Measurements from ENCODE around the gene CPED1. TPM values are rescaled to one million over a fixed set of nuclear protein-coding genes. Genes with fewer than 3 reads are reported as not detected.

Gene CPED1
- total and polyA plus RNA-seq, 2 experiments from 2014 or later = 0.17 to 0.47 TPM

GRCh38 chr7:120973849-120974248, 14.7 kb upstream of the CPED1 start:
- Mint-ChIP-seq H3K27me3 (ENCODE audit: insufficient read depth, low read depth, poor library complexity) (no peaks in the 10 kb centered on the region), H3K9me3 (no peaks in the 10 kb centered on the region), H3K27ac (no peak overlapping the region), H3K36me3 (ENCODE audit: low read depth) (peaks cover 32% of the 10 kb centered on the region), H3K4me1 (no peaks in the 10 kb centered on the region), H3K4me3 (no peak overlapping the region)
- Histone ChIP-seq H3K27me3 (ENCODE audit: insufficient read depth) (no peaks in the 10 kb centered on the region), H3K79me2 (replicated peaks; ENCODE audit: insufficient read depth) (no peaks in the 10 kb centered on the region), H4K20me1 (replicated peaks; ENCODE audit: insufficient read depth) (0 out of 2 replicates have a peak, but pooled peaks cover 2% of the 10 kb centered on the region), H3K4me2 (no peak overlapping the region), H3K4me1 (ENCODE audit: insufficient read depth) (no peaks in the 10 kb centered on the region), H3K9me2 (ENCODE audit: insufficient read depth) (no peaks in the 10 kb centered on the region), H3K36me3 (ENCODE audit: insufficient read depth) (peaks cover 41% of the 10 kb centered on the region), H3K27ac (ENCODE audit: low read depth) (no peak overlapping the region), H2AFZ (no peak overlapping the region), H3F3A (replicated peaks; ENCODE audit: low read depth) (no peaks in the 10 kb centered on the region), H3K4me3 (no peak overlapping the region)
- ATAC-seq = no peak
- TF ChIP-seq ZNF462 (CRISPR knock-in tag; IDR thresholded peaks at IDR 0.05) (no peak), NANOG (IDR thresholded peaks at IDR 0.05; ENCODE audit: borderline replicate concordance) (no peak)
- DNase-seq (ENCODE audit: low spot score) = no peak

GRCh38 chr7:120979765-120980499, 8.6 kb upstream of the CPED1 start:
- H3K36me3 Mint-ChIP-seq (ENCODE audit: low read depth) = peaks cover 4% of the 10 kb centered on the region; the same call in 1 of the 3 replicates
- Histone ChIP-seq H3F3A (replicated peaks; ENCODE audit: low read depth) (no peaks in the 10 kb centered on the region), H3K36me3 (ENCODE audit: insufficient read depth) (peaks cover 4% of the 10 kb centered on the region), H3K79me2 (replicated peaks; ENCODE audit: insufficient read depth) (no peaks in the 10 kb centered on the region), H3K4me1 (ENCODE audit: insufficient read depth) (no peaks in the 10 kb centered on the region), H3K4me3 (no peak overlapping the region), H3K4me2 (no peak overlapping the region), H2AFZ (no peak overlapping the region), H3K9me2 (ENCODE audit: insufficient read depth) (no peaks in the 10 kb centered on the region), H3K27ac (ENCODE audit: low read depth) (no peak overlapping the region), H3K27me3 (ENCODE audit: insufficient read depth) (no peaks in the 10 kb centered on the region), H4K20me1 (replicated peaks; ENCODE audit: insufficient read depth) (0 out of 2 replicates have a peak, but pooled peaks cover 2% of the 10 kb centered on the region)
- H3K27ac Mint-ChIP-seq = no peak overlapping the region
- no peaks in the 10 kb centered on the region; the same call in 2 of the 3 replicates for H3K9me3 Mint-ChIP-seq
- ATAC-seq = no peak
- DNase-seq (ENCODE audit: low spot score) = peak; percentile 27
- H3K4me3 Mint-ChIP-seq = no peak overlapping the region
- H3K27me3 Mint-ChIP-seq (ENCODE audit: insufficient read depth, low read depth, poor library complexity) = no peaks in the 10 kb centered on the region
- peaks cover 4% of the 10 kb centered on the region; the same call in 1 of the 3 replicates for H3K4me1 Mint-ChIP-seq
- no peak for TF ChIP-seq EZH2 (IDR thresholded peaks at IDR 0.05; ENCODE audit: low read depth, unreplicated experiment)
- TF ChIP-seq JUNB (IDR thresholded peaks at IDR 0.05; ENCODE audit: unreplicated experiment) = no peak
- TF ChIP-seq POLR2AphosphoS5 (IDR thresholded peaks at IDR 0.05; ENCODE audit: low read depth) = no peak
- no peak for TF ChIP-seq ETS1 (IDR thresholded peaks at IDR 0.05)
- TF ChIP-seq NANOG (IDR thresholded peaks at IDR 0.05; ENCODE audit: borderline replicate concordance) = no peak
- no peak for TF ChIP-seq ZNF331 (CRISPR knock-in tag; IDR thresholded peaks at IDR 0.05; ENCODE audit: low read depth)
- TF ChIP-seq CREB1 (CRISPR knock-in tag; IDR thresholded peaks at IDR 0.05; ENCODE audit: low read depth) = no peak

Measured in GM23338 (cell line).